ENCODE measurements around the gene EAPP.
"Not testable (repeated sequence)": the region's sequence is repeated elsewhere in the genome, so short reads cannot be mapped to it uniquely, and the experiment has no call there.

The EAPP gene

DNA sequence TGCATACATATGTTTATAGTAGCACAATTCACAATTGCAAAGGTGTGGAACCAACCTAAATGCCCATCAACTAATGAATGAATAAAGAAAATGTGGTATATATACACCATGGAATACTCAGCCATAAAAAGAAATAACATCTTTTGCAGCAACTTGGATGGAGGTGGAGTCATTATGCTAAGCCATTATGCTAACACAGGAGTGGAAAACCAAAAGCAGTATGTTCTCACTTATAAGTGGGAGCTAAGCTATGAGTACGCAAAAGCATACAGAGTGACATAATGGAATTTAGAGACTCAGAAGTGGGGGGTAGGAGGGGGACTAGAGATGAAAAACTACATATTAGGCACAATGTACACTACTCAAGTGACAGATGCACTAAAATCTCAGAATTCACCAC is 61.2 kb downstream of the EAPP start:
- DNase-seq = no peak

DNA sequence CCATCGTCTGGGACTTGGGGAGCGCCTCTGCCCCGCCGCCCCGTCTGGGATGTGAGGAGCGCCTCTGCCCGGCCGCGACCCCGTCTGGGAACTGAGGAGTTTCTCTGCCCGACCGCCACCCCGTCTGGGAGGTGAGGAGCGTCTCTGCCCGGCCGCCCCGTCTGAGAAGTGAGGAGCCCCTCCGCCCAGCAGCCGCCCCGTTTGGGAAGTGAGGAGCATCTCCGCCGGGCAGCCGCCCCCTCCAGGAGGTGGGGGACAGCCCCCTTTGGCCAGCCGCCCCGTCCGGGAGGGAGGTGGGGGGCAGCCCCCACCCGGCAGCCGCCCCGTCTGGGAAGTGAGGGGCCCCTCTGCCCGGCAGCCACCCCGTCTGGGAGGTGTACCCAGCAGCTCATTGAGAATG is 63.5 kb downstream of the EAPP start:
- DNase-seq = not testable (repeated sequence)

DNA sequence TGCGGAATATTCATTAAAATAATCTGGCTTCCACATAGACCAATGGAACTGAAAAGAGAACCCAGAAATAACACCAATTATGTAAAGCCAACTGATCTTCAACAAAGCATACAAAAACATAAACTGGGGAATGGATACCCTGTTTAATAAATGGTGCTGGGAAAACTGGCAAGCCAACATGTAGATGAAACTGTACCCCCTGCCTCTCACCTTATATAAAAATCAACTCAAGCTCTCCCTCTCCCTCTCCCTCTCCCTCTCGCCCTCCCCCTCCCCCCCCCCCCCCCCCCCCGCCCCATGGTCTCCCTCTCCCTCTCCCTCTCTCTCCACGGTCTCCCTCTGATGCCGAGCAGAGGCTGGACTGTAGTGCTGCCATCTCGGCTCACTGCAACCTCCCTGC is 64.3 kb downstream of the EAPP start:
- no peak for DNase-seq

DNA sequence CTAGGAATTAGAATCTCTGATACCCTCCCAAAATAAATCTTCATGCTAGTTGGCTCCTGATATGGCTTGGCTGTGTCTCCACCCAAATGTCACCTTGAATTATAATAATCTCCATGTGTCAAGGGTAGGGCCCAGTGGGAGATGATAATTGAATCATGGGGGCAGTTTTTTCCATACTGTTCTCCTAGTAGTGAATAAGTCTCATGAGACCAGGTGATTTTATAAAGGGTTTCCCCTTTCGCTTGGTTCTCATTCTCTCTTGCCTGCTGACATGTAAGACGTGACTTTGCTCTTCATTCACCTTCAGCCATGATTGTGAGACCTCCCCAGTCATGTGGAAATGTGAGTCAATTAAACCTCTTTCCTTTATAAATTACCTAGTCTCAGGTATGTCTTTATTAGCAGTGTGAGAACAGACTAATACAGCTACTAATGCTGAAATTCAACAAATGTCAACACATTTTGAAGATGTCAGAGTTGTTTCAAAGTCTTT is 65.3 kb downstream of the EAPP start:
- DNase-seq = no peak

DNA sequence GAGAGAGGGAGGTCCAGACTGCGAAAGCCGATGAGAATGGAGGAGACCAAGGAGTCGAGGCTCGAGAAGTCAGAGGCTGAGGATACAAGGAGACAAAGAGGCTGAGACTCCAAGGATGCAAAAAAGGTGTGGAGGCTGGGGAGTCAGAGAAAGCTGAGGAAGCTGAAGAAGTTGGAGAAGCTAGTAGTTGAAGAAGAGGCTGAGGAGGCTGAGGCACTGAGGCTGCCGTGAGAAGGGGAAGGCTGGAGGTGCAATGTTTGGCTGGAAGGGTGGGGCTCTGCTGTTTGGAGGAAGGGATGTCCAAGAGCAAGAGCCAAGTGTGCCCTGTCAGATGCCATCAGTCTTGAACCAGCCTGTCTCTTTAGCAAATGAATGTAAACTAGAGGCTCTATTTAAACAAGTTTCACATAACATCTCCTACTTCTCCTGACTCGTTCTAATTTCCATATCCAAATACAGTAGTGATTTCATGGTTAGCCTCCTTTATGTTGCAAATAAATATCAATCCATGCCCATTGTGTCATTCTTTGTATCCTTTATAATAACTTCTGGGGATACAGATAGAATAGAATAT is 66.7 kb downstream of the EAPP start:
- no peak for DNase-seq

DNA sequence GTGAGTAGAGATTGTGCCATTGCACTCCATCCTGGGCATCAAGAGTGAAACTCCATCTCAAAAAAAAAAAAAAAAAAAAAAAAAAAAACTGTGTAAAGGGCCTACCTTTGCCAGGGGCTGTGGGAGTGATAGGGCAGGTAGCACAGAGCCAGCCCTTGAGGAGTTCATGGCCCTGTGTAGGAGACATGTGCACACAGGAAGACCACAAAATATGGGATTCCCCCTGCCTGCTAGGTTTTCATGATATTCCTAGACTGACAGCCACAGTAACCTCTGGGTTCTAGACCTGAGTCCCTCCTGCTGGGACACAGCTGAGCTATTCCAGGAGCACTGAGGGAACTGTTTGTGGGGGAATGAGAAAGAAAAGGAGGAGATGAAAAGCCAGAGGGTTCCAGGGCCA is 69.2 kb downstream of the EAPP start:
- DNase-seq = no peak

DNA sequence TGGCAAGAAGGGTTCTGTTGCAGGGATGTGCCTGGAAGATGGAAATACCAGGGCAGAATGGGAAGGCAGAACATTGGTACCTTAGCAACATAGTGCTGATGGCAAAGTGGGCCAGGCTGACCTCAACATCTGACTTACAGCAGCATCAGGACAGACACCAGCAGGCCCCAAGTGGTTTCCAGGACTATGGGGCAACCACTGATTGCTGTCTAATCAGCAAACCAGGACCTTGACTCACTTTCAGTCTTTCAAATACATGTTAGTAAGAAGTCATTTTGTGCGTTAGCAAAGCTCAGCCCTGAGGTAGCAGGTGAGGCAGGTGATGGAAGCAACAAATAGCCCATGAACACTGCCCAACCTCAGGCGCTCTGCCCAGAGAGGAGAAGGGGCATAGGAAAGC is 72.8 kb downstream of the EAPP start:
- DNase-seq = no peak

Measured in activated CD4-positive, alpha-beta T cell treated with anti-CD3 and anti-CD28 coated beads for 48 hours (primary cell).